ENCODE data around the gene ABCA9.
"Not testable (repeated sequence)": the region's sequence is repeated elsewhere in the genome, so short reads cannot be mapped to it uniquely, and the experiment has no call there.

Gene ABCA9

DNA sequence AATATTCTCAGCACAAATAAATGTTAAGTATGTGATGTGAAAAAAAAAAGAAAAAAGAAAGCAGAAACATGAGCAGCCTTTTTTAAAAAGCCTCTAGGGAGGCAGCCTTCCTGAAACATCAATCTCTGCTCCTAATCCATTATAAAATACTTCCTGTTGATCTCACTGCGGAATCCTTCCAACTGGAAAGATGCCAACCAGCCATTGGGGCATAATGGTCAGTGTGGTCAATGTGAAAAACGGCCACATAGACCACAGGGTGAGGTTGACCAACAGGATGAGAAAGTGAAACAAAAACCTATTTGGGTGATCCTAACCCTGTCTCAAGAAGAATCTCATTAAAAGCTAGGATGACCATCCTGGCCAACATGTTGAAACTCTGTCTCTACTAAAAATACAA is 79.4 kb downstream of the ABCA9 start:
- TF ChIP-seq, protein P1, sequence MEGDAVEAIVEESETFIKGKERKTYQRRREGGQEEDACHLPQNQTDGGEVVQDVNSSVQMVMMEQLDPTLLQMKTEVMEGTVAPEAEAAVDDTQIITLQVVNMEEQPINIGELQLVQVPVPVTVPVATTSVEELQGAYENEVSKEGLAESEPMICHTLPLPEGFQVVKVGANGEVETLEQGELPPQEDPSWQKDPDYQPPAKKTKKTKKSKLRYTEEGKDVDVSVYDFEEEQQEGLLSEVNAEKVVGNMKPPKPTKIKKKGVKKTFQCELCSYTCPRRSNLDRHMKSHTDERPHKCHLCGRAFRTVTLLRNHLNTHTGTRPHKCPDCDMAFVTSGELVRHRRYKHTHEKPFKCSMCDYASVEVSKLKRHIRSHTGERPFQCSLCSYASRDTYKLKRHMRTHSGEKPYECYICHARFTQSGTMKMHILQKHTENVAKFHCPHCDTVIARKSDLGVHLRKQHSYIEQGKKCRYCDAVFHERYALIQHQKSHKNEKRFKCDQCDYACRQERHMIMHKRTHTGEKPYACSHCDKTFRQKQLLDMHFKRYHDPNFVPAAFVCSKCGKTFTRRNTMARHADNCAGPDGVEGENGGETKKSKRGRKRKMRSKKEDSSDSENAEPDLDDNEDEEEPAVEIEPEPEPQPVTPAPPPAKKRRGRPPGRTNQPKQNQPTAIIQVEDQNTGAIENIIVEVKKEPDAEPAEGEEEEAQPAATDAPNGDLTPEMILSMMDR (IDR thresholded peaks at IDR 0.05; ENCODE audit: extremely low read depth, insufficient read depth, missing control alignments), result no peak
- no peak for DNase-seq (ENCODE audit: low spot score)
- in situ Hi-C loops (cut with MboI; ENCODE audit: low pct_unique_long_range_greater_than_20kb, low sequenced_read_pairs, unreplicated experiment), result no loop called here

DNA sequence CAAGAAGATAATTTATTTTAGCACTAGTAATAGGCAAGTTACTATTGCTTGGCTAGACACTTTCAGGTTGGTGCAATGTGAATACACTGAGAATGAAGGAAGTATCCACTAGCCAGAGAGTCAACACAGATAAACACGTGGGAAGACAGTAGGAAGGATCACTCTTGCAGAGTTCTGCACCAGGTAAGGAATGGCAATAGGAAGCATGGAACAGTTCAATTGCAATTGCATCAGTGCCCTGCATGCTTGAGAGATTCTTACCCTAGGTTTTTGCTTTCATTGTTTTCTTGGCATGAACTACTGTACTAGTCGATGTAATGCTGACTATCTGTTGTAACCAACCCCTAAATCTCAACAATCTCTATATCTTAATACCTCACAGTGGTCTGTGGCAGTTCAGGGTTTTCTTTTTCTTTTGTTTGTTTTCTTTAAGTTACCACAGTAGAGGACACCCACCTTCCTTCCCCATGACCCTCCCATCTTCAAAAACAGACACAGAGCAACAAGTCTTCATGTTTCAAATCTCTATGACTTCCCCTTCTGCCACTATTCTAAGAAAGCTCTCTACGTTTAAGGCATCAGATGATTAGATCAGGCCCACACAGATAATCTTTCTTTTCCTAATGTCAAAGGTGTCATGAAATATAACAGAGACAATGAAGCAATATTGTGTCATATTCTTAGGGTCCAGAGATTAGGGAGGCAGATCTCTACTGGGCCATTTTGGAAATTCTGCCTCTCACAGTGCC is 87.5 kb downstream of the ABCA9 start:
- DNase-seq (ENCODE audit: low spot score), result no peak
- in situ Hi-C loops (cut with MboI; ENCODE audit: low pct_unique_long_range_greater_than_20kb, low sequenced_read_pairs, unreplicated experiment), result no loop called here
- TF ChIP-seq, protein P1 (IDR thresholded peaks at IDR 0.05; ENCODE audit: extremely low read depth, insufficient read depth, missing control alignments), result no peak

DNA sequence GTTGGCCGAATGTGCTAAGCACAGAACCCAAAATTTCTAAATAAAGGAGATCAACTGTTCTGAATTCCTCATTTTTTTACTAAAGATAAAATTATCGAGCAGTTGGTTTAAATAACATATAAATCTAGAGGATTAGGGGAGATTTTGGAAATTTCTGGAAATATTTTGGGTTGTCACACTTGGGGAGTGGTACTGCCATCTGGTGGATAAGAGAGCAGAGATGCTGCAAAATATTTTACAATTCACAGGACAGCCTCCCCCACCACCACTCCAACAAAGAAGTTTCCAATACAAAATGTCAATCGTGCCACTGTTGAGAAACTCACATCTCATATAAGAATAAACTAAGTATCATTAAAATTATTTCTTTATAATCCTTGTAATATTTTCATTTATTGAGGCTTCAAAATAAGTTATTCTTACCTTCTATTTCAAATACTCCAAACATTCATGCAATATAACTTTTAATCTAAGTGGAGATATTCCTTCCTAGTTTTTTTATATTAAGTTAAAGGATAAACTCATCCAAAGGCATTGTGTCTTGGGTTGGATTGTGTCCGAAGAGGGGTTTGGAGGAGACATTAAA is 88.5 kb downstream of the ABCA9 start:
- TF ChIP-seq, protein P1 (IDR thresholded peaks at IDR 0.05; ENCODE audit: extremely low read depth, insufficient read depth, missing control alignments), result peak; percentile 52
- in situ Hi-C loops (cut with MboI; ENCODE audit: low pct_unique_long_range_greater_than_20kb, low sequenced_read_pairs, unreplicated experiment), result no loop called here
- peak; percentile 32 for DNase-seq (ENCODE audit: low spot score)

DNA sequence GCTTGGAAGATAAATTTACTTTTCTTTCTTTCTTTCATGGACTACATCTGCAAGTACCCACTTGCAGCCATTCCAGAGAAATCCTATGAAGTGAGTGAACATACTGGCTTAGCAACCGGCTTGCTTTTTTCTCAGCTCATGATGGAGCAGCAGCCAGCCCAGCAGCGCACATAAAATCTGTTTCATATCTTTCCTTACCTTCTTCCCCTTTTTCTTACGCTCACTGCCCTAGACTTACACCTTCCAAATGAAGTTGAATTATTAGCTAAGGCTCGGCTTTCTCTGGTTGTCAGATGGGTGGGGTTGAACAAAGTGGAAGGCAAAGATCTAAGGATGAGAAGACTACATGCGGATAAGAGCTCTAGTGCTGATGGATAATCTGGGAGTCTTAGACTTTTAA is 91.6 kb downstream of the ABCA9 start:
- TF ChIP-seq, protein P1 (IDR thresholded peaks at IDR 0.05; ENCODE audit: extremely low read depth, insufficient read depth, missing control alignments), result no peak
- in situ Hi-C loops (cut with MboI; ENCODE audit: low pct_unique_long_range_greater_than_20kb, low sequenced_read_pairs, unreplicated experiment), result no loop called here
- no peak for DNase-seq (ENCODE audit: low spot score)

DNA sequence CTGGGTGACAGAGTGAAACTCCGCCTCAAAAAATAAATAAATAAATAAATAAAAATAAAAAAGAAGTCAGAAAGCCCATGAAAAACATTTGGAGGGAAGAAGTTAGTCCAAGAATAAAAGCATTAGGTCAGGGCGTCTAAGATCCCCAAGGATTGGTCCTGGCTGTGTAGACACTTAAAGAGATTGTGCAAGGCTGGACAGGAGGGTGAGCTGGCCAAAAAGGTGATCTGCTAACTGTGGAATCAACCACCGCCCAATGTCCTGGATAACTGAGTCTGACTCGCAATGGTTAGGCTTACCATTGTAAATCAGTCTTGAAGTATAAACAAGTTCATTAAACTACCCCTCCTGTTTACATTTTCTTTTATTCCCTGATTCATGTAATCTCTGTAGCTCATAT is 96.8 kb downstream of the ABCA9 start:
- in situ Hi-C loops (cut with MboI; ENCODE audit: low pct_unique_long_range_greater_than_20kb, low sequenced_read_pairs, unreplicated experiment), result no loop called here
- TF ChIP-seq, protein P1 (IDR thresholded peaks at IDR 0.05; ENCODE audit: extremely low read depth, insufficient read depth, missing control alignments), result no peak
- DNase-seq (ENCODE audit: low spot score), result no peak

DNA sequence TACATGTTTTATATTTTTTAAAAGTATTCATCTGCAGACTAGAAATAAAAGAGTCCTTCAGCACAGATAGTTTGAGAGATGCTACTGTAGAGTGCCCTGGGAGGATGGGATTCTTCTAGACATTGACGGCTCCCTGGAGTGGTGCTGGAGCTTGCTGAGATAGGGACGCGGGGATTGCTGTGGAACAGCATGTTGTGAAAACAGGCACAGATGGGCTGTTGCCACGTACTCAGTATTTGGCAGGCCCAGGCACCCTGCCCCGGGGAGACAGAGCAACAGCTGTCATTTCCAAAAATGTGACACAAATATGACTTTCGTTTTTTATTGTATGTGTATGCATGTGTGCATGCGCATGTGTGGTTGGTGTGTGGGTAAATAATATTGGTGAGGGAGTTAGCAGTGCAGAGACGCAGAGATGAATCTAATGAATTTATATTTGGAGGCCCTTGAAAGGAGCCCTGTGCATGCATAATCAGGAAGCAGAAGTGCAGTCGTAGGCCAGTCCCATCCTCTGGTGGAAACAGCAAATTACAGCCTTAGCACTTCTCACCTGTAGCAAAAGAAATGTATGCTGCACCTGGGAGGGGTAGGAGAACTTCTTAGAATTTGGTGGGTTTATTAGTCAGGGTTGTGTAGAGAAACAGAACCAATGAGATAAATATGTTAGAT is 99.4 kb downstream of the ABCA9 start:
- in situ Hi-C loops (cut with MboI; ENCODE audit: low pct_unique_long_range_greater_than_20kb, low sequenced_read_pairs, unreplicated experiment), result no loop called here
- TF ChIP-seq, protein P1 (IDR thresholded peaks at IDR 0.05; ENCODE audit: extremely low read depth, insufficient read depth, missing control alignments), result no peak
- DNase-seq (ENCODE audit: low spot score), result no peak

DNA sequence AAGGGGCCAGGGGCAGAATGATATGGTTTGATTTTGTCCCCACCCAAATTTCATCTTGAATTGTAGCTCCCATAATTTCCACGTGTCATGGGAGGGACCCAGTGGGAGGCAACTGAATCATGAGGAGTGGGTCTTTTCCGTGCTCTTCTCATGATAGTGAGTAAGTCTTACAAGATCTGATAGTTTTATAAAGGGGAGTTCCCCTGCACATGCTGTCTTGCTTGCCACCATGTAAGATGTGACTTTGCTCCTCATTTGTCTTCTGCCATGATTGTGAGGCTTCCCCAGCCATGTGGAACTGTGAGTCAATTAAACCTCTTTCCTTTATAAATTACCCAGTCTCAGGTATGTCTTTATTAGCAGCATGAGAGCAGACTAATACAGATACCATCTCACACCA is 101.6 kb downstream of the ABCA9 start:
- DNase-seq (ENCODE audit: low spot score); in situ Hi-C loops (cut with MboI; ENCODE audit: low pct_unique_long_range_greater_than_20kb, low sequenced_read_pairs, unreplicated experiment): not testable (repeated sequence)

All from GM13977 (cell line).